ENCODE measurements around the gene GALNT5.
A peak's percentile ranks its signal among the peaks of the same experiment; 100 is the strongest.

GALNT5 gene

DNA sequence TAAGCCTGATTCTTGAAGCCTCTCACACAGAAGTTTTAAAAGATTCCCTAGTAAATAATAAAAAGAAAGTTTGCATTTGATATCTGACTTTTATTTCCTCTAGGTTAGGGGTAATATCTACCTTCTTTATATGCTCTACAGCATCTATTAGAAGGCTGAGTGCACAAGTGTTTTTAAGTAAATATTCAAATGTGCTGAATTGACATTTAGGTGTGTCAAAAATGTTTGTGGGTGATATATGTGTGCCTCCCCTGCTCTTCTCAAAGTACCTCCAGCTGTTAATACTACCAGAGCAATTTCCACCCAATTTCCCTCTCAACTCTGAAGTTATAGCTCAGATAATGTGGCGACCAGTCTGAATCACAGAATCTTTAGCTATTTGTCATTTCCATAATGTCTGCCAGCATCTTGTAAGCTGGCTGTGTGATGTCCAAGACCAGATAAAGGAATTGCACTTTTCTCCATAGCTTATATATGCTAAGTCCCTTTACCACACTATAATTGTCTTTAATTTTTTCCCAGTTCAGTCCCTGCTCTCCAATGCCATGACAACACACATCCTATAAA is 92.5 kb downstream of the GALNT5 start:
- intact Hi-C loops (cut with DNase I), result no loop called here
- DNase-seq, result no peak

DNA sequence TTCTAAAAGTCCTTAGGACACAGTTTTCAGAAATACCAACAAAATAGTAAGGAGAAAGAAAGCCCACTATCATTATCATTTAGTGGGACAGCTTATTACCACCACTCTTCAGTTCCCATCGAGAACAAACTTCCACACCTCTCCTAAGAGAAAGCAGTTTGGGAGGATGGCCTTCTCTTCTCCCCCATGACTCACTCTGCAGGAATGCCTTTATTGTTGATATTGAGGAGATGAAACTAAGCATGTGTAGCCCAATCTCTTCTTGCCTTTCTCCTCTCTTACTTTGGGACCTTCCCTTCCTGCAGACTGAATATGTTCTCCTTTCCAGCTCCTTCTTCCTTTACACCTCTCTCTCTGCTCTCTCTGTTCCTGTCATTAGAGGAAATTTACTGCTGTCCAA is 98.1 kb downstream of the GALNT5 start:
- intact Hi-C loops (cut with DNase I), result no loop called here
- no peak for DNase-seq

DNA sequence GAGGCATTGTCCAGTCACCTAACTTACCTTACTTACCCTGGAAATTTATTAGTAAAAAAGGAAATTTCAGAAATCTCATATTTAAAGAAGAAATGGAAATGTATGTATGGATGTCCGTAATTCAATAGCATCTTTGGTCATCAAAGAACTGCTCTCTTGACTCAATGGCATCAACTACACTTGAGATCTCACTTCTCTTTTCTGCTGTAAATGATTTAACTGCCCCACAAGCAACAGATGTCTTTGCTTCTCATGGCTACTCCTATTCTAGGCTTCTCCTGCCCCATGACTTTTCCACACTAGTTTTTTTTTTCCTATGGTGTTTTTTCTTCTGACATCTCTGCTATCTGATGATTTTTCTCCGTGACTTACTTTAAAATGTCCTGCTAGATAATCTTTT is 102.1 kb downstream of the GALNT5 start:
- DNase-seq, result no peak
- intact Hi-C loops (cut with DNase I), result no loop called here

DNA sequence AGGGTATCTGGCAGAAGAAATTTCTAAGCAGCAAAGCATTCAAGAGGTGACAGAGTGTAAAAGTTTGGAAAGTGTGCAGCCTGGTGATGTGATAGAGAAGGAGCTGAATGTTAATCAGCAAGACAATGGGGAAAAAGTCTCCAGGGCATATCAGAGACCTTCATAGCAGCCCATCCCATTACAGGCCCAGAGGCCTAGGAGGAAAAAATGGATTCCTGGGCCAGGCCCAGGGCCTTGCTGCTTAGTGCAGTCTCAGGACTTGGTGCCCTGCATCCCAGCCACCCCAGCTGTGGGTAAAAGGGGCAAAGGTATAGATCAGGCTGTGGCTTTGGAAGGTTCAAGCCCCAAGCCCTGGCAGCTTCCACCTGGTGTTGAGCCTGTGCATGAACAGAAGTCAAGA is 104.0 kb downstream of the GALNT5 start:
- intact Hi-C loops (cut with DNase I), result no loop called here

DNA sequence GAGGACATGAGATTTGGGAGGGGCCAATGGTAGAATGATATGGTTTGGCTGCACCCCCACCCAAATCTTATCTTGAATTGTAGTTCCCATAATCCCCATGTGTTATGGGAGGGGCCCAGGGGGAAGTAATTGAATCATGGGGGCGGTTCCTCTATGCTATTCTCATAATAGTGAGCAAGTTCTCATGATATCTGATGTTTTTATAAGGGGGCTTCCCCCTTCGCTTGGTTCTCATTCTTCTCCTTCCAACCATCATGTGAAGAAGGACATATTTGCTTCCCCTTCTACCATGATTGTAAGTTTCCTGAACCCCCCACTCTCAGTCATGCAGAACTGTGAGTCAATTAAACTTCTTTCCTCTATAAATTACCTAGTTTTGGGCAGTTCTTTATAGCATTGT is 105.1 kb downstream of the GALNT5 start:
- no peak for DNase-seq
- intact Hi-C loops (cut with DNase I), result no loop called here

More for the DNA sequence above, 104.0 kb downstream of the GALNT5 start:
- peak in 1 of 10 donors; percentile 36 for DNase-seq

DNA sequence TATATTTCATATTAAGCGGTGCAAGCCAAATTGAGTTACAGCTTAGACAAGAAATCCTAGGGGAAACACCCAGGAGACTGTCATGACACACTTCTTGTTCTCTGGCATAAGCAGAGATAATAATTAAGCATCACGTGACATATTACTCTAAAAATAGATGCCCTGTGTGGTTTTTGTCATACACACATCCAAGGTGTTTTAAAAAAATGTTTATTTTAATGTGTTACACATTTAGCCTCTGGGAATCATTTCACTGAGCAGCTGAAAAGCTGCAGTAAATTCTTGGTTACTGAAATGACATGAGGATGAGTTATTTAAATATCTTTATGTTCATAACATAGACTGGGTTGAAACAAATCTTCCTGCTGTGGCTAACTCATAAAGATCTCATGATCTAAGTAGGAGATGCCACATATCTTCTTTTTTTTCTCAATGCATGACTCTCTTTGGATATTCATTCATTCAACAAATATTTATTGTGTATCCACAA is 106.2 kb downstream of the GALNT5 start:
- intact Hi-C loops (cut with DNase I), result no loop called here
- no peak for DNase-seq

Data from posterior cingulate gyrus (tissue), 11 donors.